Measurements from ENCODE around the gene TMEM204.

TMEM204 gene

DNA sequence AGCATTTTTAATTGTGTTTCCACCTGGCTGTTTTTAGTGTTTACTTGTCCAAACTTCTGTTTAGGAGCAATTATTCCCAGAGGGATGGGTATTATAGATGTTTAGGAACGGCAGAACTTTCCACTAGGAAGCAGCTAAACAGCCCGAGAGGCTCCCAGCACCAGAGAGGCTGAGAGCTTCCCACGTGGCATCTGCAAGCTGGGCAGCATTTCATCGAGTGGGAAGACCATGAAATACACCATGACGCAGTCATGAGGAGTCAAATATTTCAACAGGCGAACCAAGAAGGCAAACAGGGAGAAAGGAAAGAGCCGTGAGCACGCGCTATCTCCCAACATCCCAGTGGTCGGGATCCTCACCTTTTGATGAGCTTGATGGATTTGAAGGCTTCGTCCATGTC lies 24.1 kb downstream of the TMEM204 start:
- no peak for DNase-seq (ENCODE audit: low read depth in 2 of 2)

DNA sequence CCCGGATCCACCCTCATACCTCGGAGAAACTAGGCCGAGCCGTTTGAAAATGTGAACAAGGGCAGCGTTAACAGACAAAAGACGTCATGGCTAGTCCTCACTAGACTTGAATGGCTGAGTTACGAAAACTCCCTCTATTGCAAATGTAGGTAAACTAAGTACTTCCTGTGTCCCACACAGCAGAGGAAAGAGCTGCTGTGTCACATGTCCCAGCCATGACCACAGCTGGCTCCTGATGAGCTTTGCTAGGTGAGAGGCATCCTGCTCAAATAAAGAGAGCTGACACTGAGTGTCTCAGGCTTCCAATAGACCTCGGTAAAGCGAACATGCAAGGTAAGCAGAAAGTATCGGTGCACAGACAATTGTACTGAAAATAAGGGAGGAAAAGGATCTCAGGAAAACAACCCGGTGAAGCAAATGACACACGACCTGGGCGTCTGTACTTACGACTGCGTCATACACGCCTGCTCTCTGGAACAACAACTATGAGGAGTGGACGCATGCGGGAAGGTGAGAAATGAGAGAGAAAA lies 26.0 kb downstream of the TMEM204 start:
- DNase-seq (ENCODE audit: low read depth in 2 of 2) = no peak

DNA sequence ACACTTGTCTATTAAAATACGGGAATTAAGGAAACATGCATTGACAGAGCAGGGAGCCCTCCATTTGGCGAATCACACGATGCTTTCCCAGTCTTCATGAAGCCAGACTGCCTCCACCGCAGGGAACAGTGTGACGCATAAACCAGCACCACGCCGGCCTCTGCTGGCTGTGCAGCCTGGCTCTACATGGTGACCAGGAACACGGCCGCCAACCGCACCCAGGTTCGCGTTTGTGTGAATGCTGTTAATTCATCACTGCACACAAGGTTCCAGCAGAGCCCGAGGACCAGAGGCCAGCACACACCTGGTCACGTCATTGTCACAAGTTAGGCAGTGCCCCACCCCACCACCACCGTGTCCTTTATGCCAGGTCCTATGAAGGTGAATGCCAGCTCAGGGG lies 26.7 kb downstream of the TMEM204 start:
- no peak for DNase-seq (ENCODE audit: low read depth in 2 of 2)

DNA sequence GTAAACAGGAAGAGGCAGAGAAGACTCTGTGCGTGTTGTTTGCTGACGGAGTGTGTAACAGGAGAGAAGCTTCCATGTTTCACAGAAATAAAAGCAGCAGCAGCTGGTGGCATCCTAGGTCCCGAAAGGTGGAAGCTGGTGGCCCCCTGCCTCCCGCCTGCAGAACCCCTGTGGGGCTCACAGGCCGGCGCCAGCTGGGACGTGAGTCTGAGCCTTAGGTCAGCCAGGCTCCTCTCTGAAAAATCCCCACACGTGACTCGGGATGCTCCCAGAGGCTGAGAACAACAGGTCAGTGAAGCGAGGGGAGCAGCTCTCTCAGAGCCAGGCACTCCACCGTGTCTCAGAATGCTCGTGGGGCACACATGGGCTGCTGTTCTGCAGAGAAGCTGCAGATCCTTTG lies 27.4 kb downstream of the TMEM204 start:
- no peak for DNase-seq (ENCODE audit: low read depth in 2 of 2)

DNA sequence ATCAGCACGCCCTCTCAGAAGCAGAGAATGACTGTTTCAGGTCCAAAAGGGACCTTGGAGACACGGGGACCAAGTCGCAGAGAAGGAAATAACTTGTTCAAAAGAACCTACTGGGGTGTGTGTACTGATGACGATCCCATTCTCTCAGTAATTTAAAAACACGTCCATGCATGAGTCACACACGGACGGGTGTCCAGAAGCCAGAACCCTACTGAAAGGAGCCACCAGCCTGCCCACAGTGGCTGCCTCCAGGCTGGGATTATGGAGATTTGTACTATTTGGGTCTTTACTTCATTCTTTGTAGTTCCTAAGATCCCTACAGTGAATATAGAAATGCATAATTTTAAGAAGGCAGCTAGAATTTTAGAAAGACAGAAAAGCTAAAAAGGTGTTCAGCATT lies 27.8 kb downstream of the TMEM204 start:
- no peak for DNase-seq (ENCODE audit: low read depth in 2 of 2)

DNA sequence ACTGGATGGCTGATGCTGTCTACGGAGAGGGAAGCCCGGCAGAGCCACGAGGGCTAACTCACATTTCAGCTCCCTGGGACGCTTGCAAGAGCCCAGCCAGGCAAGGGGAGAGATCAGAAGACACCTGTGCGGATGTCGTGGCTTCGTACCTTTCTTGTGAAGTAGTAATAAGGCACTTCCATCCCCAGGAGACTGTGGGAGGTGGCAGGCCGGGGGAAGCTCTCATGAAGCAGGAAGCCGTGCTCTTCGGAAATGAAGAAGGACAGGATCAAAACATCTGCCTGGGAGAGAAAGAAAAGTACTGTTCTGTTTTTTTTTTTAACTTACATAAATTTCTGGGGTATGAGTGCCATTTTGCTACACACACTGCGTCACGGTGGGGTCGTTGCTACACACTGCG lies 28.4 kb downstream of the TMEM204 start:
- DNase-seq (ENCODE audit: low read depth in 2 of 2) = no peak

DNA sequence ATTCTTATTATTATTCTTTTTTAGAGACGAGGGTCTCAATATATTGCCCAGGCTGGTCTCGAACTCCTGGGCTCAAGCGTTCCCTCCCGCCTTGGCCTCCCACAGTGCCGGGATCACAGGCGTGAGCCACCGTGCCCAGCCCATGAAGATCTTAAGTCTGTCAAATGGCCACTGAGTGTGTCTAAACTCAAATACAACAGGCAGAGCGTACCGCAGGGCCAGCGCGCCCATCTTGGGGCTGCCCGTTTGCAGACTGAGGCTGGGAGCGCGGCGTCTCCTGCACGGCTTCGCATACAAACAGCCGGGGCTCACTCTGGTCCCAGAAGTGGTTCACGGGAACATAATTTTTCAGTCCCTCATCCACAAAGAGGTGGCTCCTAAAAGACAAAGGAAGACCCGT lies 30.3 kb downstream of the TMEM204 start:
- no peak for DNase-seq (ENCODE audit: low read depth in 2 of 2)

DNA sequence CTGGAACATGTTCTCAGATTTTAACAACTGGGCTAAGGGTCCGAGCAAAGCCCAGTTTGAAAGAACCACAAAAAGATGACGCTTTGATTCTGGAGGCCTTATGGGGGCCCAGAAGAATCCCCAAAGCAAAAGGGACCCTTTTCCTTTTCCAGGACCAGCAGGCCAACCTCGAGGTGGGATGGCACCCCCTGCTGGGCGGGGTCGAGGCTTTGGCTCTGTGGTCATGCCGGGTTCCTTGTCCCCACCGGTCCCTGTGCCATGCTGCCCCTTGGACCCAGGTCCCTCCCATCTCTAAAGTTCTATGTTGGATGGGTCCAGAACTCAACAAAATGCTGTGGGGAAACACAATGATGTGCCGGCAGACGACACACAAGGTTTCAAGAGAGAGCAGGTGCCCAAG lies 30.9 kb downstream of the TMEM204 start:
- no peak for DNase-seq (ENCODE audit: low read depth in 2 of 2)

DNA sequence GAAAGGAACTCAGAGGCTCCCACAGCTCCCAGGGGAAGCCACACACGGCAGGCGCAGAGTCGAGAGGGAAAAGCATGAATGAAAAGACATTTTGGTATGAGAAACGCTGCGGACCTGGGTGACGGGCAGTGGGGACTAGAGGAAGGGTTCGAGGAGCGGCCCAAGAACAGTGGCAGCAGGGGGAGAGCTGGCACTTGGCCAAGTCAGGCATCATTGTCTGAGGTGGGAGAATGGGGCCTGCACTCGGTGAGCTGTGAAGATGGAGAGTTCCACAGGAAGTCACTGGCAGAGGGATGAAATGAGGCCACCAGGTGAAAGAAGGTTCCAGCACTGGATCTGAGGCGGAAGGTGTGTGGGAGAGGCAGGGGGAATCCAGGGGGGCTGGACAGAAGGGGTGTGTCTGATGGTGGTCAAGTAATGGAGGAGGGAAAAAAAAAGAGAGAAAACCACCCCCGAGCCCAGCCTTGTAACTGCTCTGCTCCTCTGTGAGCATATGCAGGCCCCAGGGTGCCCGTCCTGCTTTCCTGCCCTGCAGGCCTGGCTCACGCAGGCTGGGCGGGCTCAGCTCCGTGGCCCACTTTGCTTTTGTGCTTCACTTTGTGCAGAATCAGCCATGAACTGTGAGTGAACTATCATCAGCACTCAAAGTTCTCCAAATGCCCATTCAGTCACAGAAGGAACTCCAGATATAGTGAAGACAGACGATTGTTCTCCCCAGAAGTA lies 31.8 kb downstream of the TMEM204 start:
- DNase-seq (ENCODE audit: low read depth in 2 of 2) = no peak

DNA sequence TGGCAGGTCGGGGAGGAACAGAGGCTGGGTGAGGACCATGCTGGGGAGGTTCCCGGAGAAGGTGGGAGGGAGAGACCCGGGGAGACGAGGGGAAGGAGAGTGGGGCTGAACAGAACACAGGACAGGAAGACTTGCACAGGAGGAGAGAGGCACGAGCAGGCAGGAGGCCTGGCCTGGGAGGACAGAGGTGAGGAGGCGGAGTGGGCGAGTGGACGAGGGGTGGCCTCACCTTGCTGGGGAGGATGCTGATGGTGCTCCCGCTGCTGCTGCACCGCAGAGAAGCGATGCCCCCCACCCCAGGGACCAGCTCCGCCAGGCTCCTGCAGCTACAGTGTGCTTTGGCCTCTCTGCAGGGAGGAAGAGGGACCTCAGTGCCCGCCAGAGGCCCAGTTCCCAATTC lies 34.5 kb downstream of the TMEM204 start:
- DNase-seq (ENCODE audit: low read depth in 2 of 2) = no peak

DNA sequence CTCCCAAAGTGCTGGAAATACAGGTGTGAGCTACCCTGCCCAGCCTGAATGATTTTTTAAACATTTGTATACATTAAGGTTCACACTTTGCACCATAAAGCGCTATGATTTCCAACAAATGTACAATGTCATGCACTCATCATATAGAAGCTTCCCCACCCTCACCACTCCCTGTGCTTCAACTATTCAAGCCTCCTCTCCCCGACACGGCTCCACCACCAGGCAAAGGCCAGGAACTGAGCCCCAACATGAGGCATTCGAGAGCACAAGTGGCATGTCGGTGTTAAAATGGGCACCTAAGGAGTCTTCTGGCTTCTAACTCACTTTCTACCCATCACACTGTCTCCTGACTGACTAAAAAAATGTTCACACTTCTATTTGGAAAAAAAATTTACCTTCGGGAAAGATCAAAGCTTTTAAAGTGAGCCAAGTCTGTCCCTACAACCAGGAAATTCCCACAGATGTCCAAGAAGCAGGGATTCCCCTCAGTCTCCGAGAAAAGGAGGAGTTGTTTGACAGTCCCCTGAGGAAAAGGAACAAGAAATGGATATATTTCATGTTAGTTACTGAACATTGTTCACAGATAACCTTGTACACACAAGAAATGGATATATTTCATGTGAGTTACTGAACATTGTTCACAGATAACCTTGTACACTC lies 37.7 kb downstream of the TMEM204 start:
- DNase-seq (ENCODE audit: low read depth in 2 of 2) = no peak

DNA sequence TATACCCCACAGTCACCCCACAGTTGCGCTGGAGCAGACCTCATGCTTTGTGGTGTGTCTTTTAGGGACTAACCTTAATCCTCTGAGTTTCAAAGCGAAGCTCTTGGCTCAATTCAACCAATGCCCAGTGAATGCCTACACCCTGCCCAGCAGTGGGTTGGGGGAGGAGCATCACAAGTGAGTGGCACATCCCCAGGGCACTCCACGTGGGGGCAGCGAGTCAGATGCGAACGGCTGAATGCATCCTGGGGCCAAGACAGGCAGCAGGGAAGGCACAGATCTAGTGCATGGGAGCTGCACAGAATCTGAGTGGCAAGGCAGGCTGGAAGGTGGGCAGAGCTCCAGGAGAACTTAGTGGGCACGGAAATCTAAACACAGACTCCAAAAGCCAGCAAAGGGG lies 39.2 kb downstream of the TMEM204 start:
- DNase-seq (ENCODE audit: low read depth in 2 of 2) = no peak

DNA sequence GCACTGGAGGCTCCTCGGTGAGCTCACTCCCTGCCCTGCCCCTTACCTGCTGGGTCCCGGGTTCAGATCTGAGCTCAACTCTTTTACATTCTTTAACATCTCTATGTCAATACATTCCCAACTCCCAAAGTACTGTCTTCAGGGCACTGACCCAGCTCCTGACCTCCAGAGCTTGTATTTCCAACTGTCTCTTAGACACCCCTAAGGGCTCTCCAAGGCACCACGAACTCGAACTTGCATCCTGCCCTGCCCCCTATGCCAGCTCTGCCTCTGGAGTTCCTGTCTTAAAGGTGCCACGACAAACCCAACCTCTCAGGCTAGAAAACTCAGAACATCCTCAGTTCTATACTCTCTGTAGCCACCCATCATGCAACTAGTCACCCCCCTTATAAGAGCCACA lies 39.8 kb downstream of the TMEM204 start:
- DNase-seq (ENCODE audit: low read depth in 2 of 2) = no peak

DNA sequence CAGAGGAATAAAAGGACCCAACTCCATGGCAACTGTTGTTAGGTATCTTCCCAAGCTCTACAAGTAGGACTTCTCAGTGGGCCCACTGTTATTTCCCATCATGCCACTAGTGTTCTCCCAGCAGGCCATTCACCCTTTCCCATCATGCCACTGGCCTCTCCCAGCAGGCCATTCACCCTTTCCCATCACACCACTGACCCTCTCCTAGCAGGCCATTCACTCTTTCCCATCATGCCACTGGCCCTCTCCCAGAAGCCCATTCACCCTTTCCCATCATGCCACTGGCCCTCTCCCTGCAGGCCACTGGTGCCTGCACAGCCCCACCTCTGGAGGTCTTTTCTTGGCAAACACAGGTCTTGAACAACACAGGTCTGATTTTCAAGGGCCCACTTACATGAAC lies 42.1 kb downstream of the TMEM204 start:
- DNase-seq (ENCODE audit: low read depth in 2 of 2) = no peak

DNA sequence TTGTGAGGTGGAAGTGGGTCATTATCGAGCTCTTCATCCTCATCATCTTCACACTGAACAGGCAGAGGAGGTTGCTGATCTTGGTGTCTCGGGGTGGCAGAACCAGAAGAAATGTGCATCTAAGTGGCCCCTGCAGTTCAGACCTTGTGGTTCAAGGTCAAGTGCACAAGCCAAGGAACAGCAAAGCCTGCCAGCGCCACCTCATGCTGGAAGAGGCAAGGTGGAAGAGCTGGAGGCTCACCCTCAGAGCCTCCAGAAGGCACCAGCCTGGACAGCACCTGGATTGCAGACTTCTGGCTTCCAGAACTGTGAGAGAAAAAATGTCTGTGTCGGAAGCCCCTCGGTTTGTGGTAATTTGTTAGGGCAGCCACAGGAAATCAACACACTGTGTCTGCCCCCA lies 45.7 kb downstream of the TMEM204 start:
- DNase-seq (ENCODE audit: low read depth in 2 of 2) = no peak

DNA sequence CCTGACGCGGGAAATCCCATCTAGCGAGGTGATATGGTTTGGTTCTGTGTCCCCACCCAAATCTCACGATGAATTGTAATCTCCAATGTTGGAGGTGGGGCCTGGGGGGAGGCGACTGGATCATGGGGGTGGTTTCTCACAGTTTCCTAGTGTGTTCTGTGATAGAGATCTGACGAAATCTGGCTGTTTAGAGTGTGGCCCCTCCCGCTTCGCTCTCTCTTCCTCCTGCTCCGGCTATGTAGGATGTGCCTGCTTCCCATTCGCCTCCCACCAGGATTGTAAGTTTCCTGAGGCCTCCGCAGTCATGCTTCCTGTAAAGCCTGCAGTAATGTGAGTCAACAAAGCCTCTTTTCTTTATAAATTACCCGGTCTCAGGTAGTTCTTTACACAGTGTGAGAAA lies 46.8 kb downstream of the TMEM204 start:
- no peak for DNase-seq (ENCODE audit: low read depth in 2 of 2)

DNA sequence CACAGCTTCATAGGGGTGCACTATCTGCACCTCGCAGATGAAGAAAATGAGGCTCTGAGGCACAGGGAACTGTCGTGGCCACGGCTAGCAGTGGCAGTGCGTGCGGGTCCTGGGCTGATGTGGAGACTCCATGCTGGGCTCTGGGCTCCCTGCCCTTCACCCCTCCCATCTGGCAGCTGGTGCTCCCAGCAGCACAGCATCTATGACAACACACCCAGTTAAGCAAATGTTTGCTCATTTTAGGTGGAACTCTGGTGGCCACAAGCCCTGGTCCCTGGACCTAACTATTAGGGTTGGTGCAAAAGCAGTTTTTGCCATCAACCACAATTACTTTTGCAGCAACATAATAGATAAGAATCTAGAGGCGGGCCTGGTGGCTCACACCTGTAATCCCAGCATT lies 47.5 kb downstream of the TMEM204 start:
- no peak for DNase-seq (ENCODE audit: low read depth in 2 of 2)

DNA sequence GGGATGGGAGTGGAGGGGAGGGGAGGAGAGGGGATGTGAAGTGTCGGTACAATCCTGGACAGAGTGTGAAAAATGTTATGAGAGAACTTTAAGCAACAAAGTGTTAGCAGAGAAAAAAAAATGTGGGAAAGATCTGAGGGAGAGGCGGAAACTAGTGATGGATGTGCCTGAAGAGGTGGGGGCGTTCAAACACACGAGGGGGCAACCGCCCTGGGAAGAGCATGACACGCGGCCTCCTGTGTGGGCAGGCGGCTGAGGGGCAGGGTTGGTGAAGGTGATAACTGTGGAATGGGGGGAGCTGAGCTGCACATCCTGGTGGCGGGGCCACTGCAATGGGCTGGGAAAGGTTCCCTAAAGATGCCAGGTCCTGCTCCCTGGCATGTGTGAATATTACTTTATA lies 48.3 kb downstream of the TMEM204 start:
- DNase-seq (ENCODE audit: low read depth in 2 of 2) = no peak

DNA sequence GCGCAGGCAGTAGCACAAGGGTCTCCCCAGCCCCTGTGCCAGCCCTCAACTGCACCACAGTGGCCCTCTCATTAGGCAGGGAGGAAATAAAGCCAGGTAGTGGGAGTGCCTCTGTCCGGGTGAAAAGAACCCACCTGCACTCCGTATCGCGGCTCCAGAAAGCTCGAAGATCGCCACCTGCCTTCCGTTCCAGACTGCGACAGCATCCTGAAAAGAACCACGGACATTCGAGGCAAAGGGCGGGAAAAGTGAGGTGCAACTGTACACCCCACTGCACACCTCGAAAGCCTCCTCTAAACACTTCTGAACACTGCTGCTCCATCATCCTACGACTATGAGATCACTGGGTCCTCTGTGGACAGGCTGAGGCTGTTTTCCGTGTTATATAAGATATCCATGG lies 49.7 kb downstream of the TMEM204 start:
- DNase-seq (ENCODE audit: low read depth in 2 of 2) = no peak

DNA sequence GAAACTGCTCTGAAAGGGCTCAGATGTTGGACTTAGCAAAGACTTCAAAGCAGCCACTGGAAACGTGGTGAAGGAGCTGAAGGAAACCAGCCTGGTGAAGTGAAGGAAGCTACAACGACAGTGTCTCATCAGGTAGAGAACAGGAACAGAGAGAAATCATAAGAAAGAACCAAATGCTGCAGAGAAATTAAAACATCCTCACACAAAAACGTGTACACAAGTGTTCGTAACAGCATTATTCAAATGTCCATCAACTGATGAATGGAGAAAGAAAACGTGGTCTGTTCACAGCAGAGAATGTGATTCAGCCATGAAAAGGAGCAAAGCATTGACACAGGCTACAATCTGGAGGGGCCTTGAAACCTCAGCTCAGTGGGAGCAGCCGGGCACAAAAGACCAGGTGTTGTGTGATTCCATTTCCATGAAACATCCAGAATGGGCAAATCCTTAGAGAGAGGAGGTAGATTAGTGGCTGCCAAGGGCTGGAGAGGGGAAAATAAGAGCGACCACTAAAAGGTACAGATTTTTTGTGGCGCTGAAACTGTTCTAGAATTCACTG lies 51.5 kb downstream of the TMEM204 start:
- no peak for DNase-seq (ENCODE audit: low read depth in 2 of 2)

DNA sequence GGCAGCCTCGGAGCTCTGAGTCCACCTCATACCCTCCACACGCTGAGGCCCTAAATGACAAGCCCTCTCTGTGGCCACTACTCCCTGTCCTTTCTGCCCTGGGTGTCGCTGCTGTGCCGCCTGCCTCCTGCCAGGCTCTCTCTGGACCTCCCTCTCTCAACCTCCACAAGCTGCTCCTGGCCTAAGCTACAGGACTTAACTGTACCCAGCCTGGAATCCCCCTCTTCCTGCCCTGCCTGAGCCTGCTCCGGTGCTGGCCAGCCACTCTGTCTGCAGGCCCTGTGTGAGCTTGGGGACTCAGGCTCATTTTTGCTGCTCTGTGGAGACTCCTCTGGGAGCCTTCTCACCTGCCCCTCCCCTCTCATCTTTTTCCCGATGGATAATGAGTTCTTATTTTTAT lies 56.9 kb downstream of the TMEM204 start:
- DNase-seq (ENCODE audit: low read depth in 2 of 2) = no peak

DNA sequence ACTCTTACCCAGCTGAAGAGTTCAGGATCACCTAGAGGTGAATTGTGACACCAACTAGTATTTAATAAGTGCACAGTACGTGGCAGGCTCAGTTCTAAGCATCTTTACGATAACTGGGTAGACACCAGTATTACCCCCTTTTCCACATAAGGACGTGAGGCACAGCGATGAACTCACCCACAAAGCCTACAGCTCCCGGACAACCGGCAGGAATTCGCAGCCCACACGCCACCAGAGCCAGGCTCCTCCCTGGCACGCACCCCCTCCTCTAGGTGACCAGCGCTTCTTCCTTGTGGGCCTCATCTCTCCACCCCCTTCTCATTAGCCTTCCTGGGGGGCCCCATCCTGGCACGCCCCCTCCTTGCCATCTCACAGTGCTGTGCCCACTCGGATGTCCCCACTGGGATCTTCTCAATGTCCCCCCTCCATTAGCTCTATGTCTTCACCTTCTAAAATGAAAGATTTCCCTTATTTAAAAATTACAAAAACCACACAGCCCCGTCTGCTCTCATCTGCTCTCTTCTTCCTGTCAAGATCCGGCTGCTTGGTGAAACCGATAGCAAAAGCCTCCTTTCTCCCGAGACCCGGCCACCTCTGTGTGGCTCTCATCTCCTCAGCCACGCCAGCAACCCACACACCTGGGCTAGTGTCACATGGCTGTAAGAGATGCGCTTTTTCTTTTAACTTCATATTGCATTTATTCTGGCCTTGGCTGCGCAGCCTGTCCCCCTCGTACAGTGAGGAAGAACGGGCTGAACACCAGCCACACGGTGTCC lies 57.7 kb downstream of the TMEM204 start:
- no peak for DNase-seq (ENCODE audit: low read depth in 2 of 2)

DNA sequence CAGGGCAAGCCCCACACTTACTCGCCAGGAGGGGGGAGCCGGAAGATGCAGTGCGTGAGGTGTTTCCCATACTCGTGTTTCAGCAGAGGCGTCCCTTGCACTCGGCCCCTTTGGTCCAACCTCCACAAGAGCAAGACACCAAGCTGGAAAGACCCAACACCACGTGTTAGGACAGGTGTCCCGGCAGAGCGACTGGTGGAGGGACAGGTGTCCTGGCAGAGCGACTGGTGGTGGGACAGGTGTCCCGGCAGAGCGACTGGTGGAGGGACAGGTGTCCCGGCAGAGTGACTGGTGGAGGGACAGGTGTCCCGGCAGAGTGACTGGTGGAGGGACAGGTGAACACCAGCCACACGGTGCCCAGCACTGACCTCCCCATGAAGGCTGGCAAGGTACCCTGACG lies 59.0 kb downstream of the TMEM204 start:
- no peak for DNase-seq (ENCODE audit: low read depth in 2 of 2)
